Measurements from ENCODE around the gene FTCDNL1.

The FTCDNL1 gene

GRCh38 chr2:199791326-199791725, 59.7 kb downstream of the FTCDNL1 start:
- no peak for DNase-seq (ENCODE audit: low read depth in 3 of 3)

- no peak for DNase-seq (ENCODE audit: low read depth in 3 of 3)
These were observed 66.5 kb downstream of the FTCDNL1 start for GRCh38 chr2:199784512-199784911.

- no peak for DNase-seq (ENCODE audit: low read depth in 3 of 3)
These were observed 71.4 kb downstream of the FTCDNL1 start for GRCh38 chr2:199779589-199779988.

GRCh38 chr2:199778655-199779054, 72.3 kb downstream of the FTCDNL1 start:
- DNase-seq (ENCODE audit: low read depth in 3 of 3), result no peak

- no peak for DNase-seq (ENCODE audit: low read depth in 3 of 3)
These were observed 73.1 kb downstream of the FTCDNL1 start for GRCh38 chr2:199777916-199778315.

GRCh38 chr2:199777315-199777714, 73.7 kb downstream of the FTCDNL1 start:
- DNase-seq (ENCODE audit: low read depth in 3 of 3), result no peak

GRCh38 chr2:199775267-199775666, 75.7 kb downstream of the FTCDNL1 start:
- DNase-seq (ENCODE audit: low read depth in 3 of 3), result no peak

- DNase-seq (ENCODE audit: low read depth in 3 of 3), result no peak
These were observed 78.7 kb downstream of the FTCDNL1 start for GRCh38 chr2:199772035-199772976.

- no peak for DNase-seq (ENCODE audit: low read depth in 3 of 3)
These were observed 80.3 kb downstream of the FTCDNL1 start for GRCh38 chr2:199770716-199771115.

- no peak for DNase-seq (ENCODE audit: low read depth in 3 of 3)
These were observed 85.3 kb downstream of the FTCDNL1 start for GRCh38 chr2:199765646-199766045.

- no peak for DNase-seq (ENCODE audit: low read depth in 3 of 3)
These were observed 86.7 kb downstream of the FTCDNL1 start for GRCh38 chr2:199764273-199764800.

GRCh38 chr2:199762963-199763362, 88.0 kb downstream of the FTCDNL1 start:
- DNase-seq (ENCODE audit: low read depth in 3 of 3), result no peak

GRCh38 chr2:199760574-199760973, 90.4 kb downstream of the FTCDNL1 start:
- DNase-seq (ENCODE audit: low read depth in 3 of 3), result no peak

- DNase-seq (ENCODE audit: low read depth in 3 of 3), result no peak
These were observed 93.6 kb downstream of the FTCDNL1 start for GRCh38 chr2:199757233-199757870.

- DNase-seq (ENCODE audit: low read depth in 3 of 3), result no peak
These were observed 94.2 kb downstream of the FTCDNL1 start for GRCh38 chr2:199756743-199757142.

- no peak for DNase-seq (ENCODE audit: low read depth in 3 of 3)
These were observed 94.8 kb downstream of the FTCDNL1 start for GRCh38 chr2:199756211-199756610.

GRCh38 chr2:199754766-199755165, 96.2 kb downstream of the FTCDNL1 start:
- no peak for DNase-seq (ENCODE audit: low read depth in 3 of 3)

- no peak for DNase-seq (ENCODE audit: low read depth in 3 of 3)
These were observed 99.4 kb downstream of the FTCDNL1 start for GRCh38 chr2:199751492-199752120.

GRCh38 chr2:199749571-199749970, 101.4 kb downstream of the FTCDNL1 start:
- DNase-seq (ENCODE audit: low read depth in 3 of 3), result no peak

- no peak for DNase-seq (ENCODE audit: low read depth in 3 of 3)
These were observed 106.3 kb downstream of the FTCDNL1 start for GRCh38 chr2:199744724-199745123.

GRCh38 chr2:199744260-199744659, 106.7 kb downstream of the FTCDNL1 start:
- DNase-seq (ENCODE audit: low read depth in 3 of 3), result no peak

GRCh38 chr2:199743415-199744120, 107.4 kb downstream of the FTCDNL1 start:
- no peak for DNase-seq (ENCODE audit: low read depth in 3 of 3)

Measured in stimulated activated CD4-positive, alpha-beta T cell treated with anti-CD3 and anti-CD28 coated beads, TNF-alpha, amount 100 ng/mL, for 4 hours (primary cell).